ENCODE measurements around the gene SYMPK. TPM values are rescaled to one million over a fixed set of nuclear protein-coding genes. Genes with fewer than 3 reads are reported as not detected.

SYMPK gene
- total and polyA plus RNA-seq, 9 donors, result 24.8 to 61.9 (median 50.1) TPM

DNA sequence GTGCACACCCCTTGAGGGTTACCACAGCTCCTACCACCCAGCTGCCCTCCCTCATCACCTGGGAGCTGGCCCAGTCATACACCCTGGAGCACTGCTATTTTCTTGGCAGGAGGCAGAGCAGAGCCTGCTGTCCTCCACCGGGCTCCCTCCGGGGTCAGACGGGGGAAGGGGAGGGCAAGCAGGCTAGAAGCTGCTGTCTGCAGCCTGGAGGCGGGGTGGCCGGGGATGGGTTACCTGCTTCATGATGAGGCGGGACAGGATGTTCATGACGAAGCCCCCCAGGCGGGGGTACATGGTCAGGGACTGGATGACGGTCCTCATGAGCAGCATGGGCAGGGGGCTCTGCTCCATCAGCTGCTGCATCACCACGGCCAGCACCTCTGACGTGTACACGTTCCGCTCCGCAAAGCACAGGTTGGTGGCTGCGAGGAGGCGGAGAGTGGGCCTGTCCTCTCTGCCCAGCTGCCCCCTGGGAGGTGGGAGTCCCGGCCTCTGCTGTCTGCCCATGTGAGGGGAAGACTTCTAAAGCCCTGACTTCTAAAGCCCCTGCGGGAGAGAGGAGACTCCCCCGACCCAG lies 45.1 kb downstream of the SYMPK start:
- H3K27ac ChIP-seq, result no peak overlapping the region
- TF ChIP-seq EP300 (IDR thresholded peaks at IDR 0.05) (no peak), CTCF (IDR thresholded peaks at IDR 0.05) (no peak)
- peaks cover 5% of the 10 kb centered on the region for H3K4me1 ChIP-seq (ENCODE audit: insufficient read depth)
- DNase-seq, result no peak
- no peaks in the 10 kb centered on the region for H3K27me3 ChIP-seq
- H3K9me3 ChIP-seq, result no peaks in the 10 kb centered on the region
- no peaks in the 10 kb centered on the region for H3K36me3 ChIP-seq
- intact Hi-C loops (cut with DNase I), result loop anchor here in 1 of 4 donors (10.0 kb wide), 1 partner anchor 67 kb away; the partner anchor contains the start of gene IRF2BP1
- H3K4me3 ChIP-seq, result no peak overlapping the region
- 68 to 69% (median 69%) methylated on average over 18 to 19 of the region's 19 CpGs for WGBS, 3 donors

GRCh38 chr19:45817010-45817724 lies 45.8 kb downstream of the SYMPK start:
- H3K27me3 ChIP-seq, result no peaks in the 10 kb centered on the region
- 18 to 25% (median 24%) methylated on average over 24 of the region's 24 CpGs for WGBS, 3 donors
- TF ChIP-seq EP300 (IDR thresholded peaks at IDR 0.05), result no peak
- TF ChIP-seq CTCF (IDR thresholded peaks at IDR 0.05), result peak; percentile 90 to 98 (median 90)
- no peak overlapping the region for H3K27ac ChIP-seq
- H3K4me3 ChIP-seq, result no peak overlapping the region
- peaks cover 5% of the 10 kb centered on the region for H3K4me1 ChIP-seq (ENCODE audit: insufficient read depth)
- intact Hi-C loops (cut with DNase I), result loop anchor here in 1 of 4 donors (10.0 kb wide), 1 partner anchor 68 kb away; the partner anchor contains the start of gene IRF2BP1
- H3K9me3 ChIP-seq, result no peaks in the 10 kb centered on the region
- peak; percentile 90 to 96 (median 94) for DNase-seq
- no peaks in the 10 kb centered on the region for H3K36me3 ChIP-seq

- Histone ChIP-seq H3K27ac (no peak overlapping the region), H3K27me3 (no peaks in the 10 kb centered on the region), H3K36me3 (no peaks in the 10 kb centered on the region), H3K9me3 (no peaks in the 10 kb centered on the region), H3K4me1 (ENCODE audit: insufficient read depth) (peaks cover 5% of the 10 kb centered on the region), H3K4me3 (no peak overlapping the region)
- no peak for TF ChIP-seq POLR2A (IDR thresholded peaks at IDR 0.05)
- no peak for TF ChIP-seq CTCF (IDR thresholded peaks at IDR 0.05)
- TF ChIP-seq EP300 (IDR thresholded peaks at IDR 0.05), result no peak
- intact Hi-C loops (cut with DNase I), result loop anchor here in 1 of 4 donors (10.0 kb wide), 1 partner anchor 68 kb away; the partner anchor contains the start of gene IRF2BP1
- 65 to 69% (median 67%) methylated on average over 15 to 18 of the region's 18 CpGs for WGBS, 3 donors
- peak in 1 of 5 donors; percentile 52 for DNase-seq
These were observed 46.5 kb downstream of the SYMPK start for GRCh38 chr19:45816236-45817009.

GRCh38 chr19:45815481-45816216 lies 47.3 kb downstream of the SYMPK start:
- 4 to 9% (median 6%) methylated on average over 33 to 44 of the region's 44 CpGs for WGBS, 3 donors
- Histone ChIP-seq H3K36me3 (no peaks in the 10 kb centered on the region), H3K4me3 (peak overlapping the region; percentile 22), H3K27ac (peak overlapping the region in 1 of 2 donors; percentile 8), H3K4me1 (ENCODE audit: insufficient read depth) (peaks cover 5% of the 10 kb centered on the region), H3K27me3 (no peaks in the 10 kb centered on the region), H3K9me3 (no peaks in the 10 kb centered on the region)
- peak in 2 of 5 donors; percentile 54 to 55 for DNase-seq
- no peak for TF ChIP-seq POLR2A (IDR thresholded peaks at IDR 0.05)
- TF ChIP-seq CTCF (IDR thresholded peaks at IDR 0.05), result no peak
- TF ChIP-seq EP300 (IDR thresholded peaks at IDR 0.05), result no peak
- intact Hi-C loops (cut with DNase I), result loop anchor here in 1 of 4 donors (10.0 kb wide), 1 partner anchor 69 kb away; the partner anchor contains the start of gene IRF2BP1

All from ovary (tissue), 9 donors.